ENCODE measurements around the gene TMEM63A. TPM values are rescaled to one million over a fixed set of nuclear protein-coding genes. Genes with fewer than 3 reads are reported as not detected.

The TMEM63A gene
- total and polyA plus RNA-seq, 2 of the 13 experiments (the other 11 are each of a cell fraction or from before 2014, with no cell fraction given): 23.9 to 53.3 TPM

DNA sequence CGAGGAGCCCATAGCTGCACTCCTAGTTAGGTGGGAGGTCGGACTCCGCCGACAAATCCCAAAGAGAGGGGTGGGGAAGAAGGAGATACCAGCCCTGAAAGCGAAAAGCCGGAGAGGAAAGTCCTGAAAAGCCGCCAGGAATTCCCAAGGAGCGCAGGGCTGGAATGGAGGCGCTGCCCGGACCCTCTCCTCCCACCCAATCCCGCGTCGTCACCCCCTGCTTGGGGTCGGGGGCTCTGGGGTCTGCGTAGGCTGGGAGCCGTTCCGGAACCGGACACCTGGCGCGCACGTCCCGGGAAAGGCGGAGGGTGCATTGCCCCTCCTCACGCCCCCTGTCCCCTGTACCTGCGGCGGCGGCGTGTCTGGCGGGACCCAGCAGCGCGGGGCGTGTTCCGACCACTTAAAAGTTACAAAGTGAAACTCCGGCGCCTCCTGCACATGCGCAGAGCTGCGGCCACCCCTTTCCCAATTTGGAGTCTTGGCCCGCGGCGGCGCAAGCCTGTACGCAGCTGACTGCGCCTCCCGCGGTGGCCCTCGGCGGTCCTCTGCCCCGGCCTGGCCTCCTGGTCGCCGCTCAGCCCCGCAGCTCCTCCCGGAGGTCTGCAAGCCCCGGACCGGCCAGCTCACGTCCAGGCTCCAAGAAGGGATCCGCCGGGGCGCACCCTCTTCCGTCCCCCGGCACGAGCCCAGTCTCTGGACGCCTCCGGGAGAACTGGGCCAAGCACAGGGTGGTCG is at the start of gene TMEM63A (continued):
- TF ChIP-seq, protein P1, sequence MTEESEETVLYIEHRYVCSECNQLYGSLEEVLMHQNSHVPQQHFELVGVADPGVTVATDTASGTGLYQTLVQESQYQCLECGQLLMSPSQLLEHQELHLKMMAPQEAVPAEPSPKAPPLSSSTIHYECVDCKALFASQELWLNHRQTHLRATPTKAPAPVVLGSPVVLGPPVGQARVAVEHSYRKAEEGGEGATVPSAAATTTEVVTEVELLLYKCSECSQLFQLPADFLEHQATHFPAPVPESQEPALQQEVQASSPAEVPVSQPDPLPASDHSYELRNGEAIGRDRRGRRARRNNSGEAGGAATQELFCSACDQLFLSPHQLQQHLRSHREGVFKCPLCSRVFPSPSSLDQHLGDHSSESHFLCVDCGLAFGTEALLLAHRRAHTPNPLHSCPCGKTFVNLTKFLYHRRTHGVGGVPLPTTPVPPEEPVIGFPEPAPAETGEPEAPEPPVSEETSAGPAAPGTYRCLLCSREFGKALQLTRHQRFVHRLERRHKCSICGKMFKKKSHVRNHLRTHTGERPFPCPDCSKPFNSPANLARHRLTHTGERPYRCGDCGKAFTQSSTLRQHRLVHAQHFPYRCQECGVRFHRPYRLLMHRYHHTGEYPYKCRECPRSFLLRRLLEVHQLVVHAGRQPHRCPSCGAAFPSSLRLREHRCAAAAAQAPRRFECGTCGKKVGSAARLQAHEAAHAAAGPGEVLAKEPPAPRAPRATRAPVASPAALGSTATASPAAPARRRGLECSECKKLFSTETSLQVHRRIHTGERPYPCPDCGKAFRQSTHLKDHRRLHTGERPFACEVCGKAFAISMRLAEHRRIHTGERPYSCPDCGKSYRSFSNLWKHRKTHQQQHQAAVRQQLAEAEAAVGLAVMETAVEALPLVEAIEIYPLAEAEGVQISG (CRISPR knock-in tag; IDR thresholded peaks at IDR 0.05): peak; percentile 84
- no peak for TF ChIP-seq NFE2L1 (CRISPR knock-in tag; IDR thresholded peaks at IDR 0.05; ENCODE audit: borderline replicate concordance)
- TF ChIP-seq ZNF367 (CRISPR knock-in tag; IDR thresholded peaks at IDR 0.05; ENCODE audit: borderline replicate concordance): 0 out of 2 replicates have a peak, but pooled peaks have one; percentile 39
- no peak for TF ChIP-seq BRCA1 (CRISPR knock-in tag; IDR thresholded peaks at IDR 0.05)
- TF ChIP-seq ZBTB3 (CRISPR knock-in tag; IDR thresholded peaks at IDR 0.05; ENCODE audit: borderline replicate concordance, low read depth): no peak
- TF ChIP-seq ESRRA (CRISPR knock-in tag; IDR thresholded peaks at IDR 0.05; ENCODE audit: low read depth): 0 out of 2 replicates have a peak, but pooled peaks have one; percentile 15
- TF ChIP-seq ZNF709 (CRISPR knock-in tag; IDR thresholded peaks at IDR 0.05): no peak
- TF ChIP-seq, protein P2, sequence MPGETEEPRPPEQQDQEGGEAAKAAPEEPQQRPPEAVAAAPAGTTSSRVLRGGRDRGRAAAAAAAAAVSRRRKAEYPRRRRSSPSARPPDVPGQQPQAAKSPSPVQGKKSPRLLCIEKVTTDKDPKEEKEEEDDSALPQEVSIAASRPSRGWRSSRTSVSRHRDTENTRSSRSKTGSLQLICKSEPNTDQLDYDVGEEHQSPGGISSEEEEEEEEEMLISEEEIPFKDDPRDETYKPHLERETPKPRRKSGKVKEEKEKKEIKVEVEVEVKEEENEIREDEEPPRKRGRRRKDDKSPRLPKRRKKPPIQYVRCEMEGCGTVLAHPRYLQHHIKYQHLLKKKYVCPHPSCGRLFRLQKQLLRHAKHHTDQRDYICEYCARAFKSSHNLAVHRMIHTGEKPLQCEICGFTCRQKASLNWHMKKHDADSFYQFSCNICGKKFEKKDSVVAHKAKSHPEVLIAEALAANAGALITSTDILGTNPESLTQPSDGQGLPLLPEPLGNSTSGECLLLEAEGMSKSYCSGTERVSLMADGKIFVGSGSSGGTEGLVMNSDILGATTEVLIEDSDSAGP (CRISPR knock-in tag; IDR thresholded peaks at IDR 0.05; ENCODE audit: borderline replicate concordance): peak; percentile 92
- TF ChIP-seq SETDB1 (CRISPR knock-in tag; IDR thresholded peaks at IDR 0.05; ENCODE audit: borderline replicate concordance): no peak
- no peak for TF ChIP-seq TBX3 (IDR thresholded peaks at IDR 0.05; ENCODE audit: borderline replicate concordance)
- no peak for TF ChIP-seq POLR2AphosphoS2 (IDR thresholded peaks at IDR 0.05; ENCODE audit: low read depth, low read length)
- 0 out of 2 replicates have a peak, but pooled peaks have one; percentile 55 for TF ChIP-seq ZNF292 (CRISPR knock-in tag; IDR thresholded peaks at IDR 0.05; ENCODE audit: borderline replicate concordance, low read depth)
- TF ChIP-seq TBL1XR1 (IDR thresholded peaks at IDR 0.05; ENCODE audit: borderline replicate concordance, low read length, partially characterized antibody): no peak
- TF ChIP-seq TOE1 (CRISPR knock-in tag; IDR thresholded peaks at IDR 0.05): no peak
- TF ChIP-seq HES4 (CRISPR knock-in tag; IDR thresholded peaks at IDR 0.05; ENCODE audit: borderline replicate concordance): 0 out of 2 replicates have a peak, but pooled peaks have one; percentile 22
- no peak for TF ChIP-seq RARG (CRISPR knock-in tag; IDR thresholded peaks at IDR 0.05; ENCODE audit: low read depth)
- TF ChIP-seq, protein P3, sequence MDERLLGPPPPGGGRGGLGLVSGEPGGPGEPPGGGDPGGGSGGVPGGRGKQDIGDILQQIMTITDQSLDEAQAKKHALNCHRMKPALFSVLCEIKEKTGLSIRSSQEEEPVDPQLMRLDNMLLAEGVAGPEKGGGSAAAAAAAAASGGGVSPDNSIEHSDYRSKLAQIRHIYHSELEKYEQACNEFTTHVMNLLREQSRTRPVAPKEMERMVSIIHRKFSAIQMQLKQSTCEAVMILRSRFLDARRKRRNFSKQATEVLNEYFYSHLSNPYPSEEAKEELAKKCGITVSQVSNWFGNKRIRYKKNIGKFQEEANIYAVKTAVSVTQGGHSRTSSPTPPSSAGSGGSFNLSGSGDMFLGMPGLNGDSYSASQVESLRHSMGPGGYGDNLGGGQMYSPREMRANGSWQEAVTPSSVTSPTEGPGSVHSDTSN (CRISPR knock-in tag; IDR thresholded peaks at IDR 0.05): no peak
- TF ChIP-seq, protein P4, sequence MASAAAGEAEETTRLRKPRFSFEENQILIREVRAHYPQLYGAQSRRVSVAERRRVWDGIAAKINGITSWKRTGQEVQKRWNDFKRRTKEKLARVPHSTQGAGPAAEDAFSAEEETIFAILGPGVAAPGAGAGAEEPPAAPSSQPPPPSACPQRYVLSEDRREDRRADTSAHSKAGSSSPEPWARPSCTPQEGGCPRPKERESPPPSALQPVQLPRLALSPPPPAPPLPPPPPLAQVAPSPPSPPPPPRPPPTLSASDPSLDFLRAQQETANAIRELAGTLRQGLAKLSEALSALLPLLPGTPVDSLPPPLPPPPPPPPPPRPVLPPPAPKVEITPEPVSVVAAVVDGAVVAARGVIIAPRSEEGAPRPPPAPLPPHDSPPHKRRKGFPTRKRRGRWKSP (CRISPR knock-in tag; IDR thresholded peaks at IDR 0.05): peak; percentile 95
- 0 out of 2 replicates have a peak, but pooled peaks have one; percentile 23 for TF ChIP-seq RARA (CRISPR knock-in tag; IDR thresholded peaks at IDR 0.05)
- TF ChIP-seq ZSCAN31 (CRISPR knock-in tag; IDR thresholded peaks at IDR 0.05; ENCODE audit: low read depth): peak; percentile 50; the same call in 1 of the 2 replicates
- TF ChIP-seq ZNF674 (CRISPR knock-in tag; IDR thresholded peaks at IDR 0.05; ENCODE audit: low read depth): peak; percentile 70; the same call in 1 of the 2 replicates
- TF ChIP-seq, protein P5, sequence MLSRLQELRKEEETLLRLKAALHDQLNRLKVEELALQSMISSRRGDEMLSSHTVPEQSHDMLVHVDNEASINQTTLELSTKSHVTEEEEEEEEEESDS (CRISPR knock-in tag; IDR thresholded peaks at IDR 0.05; ENCODE audit: borderline replicate concordance): no peak
- TF ChIP-seq ZNF777 (CRISPR knock-in tag; IDR thresholded peaks at IDR 0.05): peak; percentile 94

Measured in HepG2 (cell line).